SHP77 treated with DMSO at 0.1 percent for 48 hours (cell line): Measurements from ENCODE around the gene CEACAM7.
"Not testable (repeated sequence)": the region's sequence is repeated elsewhere in the genome, so short reads cannot be mapped to it uniquely, and the experiment has no call there.

Experiments
- DNase-seq: peaks from one replicate; lab custom pipeline; 2025; lab: John Stamatoyannopoulos, UW

CEACAM7 gene

DNA sequence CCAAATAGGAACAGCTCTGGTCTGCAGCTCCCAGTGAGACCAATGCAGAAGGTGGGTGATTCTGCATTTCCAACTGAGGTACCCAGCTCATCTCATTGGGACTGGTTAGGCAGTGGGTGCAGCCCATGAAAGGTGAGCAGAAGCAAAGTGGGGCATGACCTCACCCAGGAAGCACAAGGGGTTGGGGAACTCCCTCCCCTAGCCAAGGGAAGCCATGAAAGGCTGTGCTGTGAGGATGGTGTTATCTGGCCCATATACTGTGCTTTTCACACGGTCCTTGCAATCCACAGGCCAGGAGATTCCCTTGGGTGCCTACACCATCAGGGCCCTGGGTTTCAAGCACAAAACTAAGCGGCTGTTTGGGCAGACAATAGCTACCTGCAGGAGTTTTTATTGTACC lies 31.3 kb downstream of the CEACAM7 start:
- not testable (repeated sequence) for DNase-seq

DNA sequence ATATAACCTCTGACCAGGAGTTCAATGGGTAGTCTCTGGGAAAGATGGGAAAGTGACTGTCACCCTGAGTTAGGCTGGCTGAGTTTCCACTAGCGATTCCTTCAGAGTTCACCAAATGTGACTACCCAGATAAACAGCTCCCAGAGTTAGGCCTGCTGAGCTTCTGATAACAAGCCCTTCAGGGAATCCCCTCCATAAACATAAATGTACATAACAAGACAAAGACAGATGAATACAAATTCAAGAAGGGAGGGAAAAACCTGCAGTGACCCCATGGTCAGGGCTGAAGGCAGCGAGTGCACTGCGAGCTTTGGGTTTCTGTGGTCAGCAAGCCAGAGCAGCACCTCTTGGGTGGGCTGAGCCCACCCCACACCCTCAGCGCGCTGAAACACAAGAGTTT lies 35.8 kb downstream of the CEACAM7 start:
- no peak for DNase-seq

DNA sequence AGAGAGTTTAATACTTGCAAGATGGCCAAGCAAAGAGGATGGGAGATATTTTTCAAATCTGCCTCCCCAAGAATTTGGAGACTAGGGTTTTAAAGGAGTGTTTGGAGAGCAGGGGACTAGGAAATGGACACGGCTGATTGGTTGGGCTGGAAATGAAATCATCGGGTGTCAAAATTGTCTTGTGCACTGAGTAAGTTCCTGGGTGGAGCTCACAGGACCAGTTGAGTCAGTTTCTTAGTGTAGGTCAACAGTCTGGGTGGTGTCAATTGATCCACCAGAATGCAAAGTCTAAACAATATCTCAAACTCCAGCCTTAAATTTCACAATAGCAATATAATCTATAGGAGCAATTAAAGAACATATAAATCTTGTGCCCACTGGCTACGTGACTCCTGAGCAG lies 38.2 kb downstream of the CEACAM7 start:
- DNase-seq = no peak

DNA sequence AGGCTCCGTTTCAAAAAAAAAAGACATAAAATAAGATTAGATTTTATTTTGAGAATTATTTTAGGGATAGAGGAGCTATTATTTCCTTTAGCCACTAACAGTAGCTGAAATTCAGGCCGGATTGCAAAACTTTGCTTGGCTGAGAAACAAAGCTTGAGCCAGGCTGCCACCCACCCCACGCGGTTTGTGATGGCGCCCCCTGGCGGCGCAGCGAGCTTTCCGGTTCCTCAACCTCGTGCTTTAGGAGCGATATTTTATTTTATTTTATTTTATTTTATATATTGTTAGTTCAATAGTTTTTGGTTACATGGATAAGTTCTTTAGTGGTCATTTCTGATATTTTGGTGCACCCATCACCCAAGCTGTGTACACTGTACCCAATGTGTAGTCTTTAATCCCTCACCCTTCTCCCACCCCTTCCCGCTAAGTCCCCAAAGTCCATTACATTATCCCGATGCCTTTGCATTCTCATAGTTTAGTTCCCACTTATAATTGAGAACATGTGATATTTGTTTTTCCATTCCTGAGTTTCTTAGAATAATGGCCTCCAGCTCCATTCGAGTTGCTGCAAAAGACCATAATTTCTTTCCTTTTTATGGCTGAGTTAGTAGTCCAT lies 41.4 kb downstream of the CEACAM7 start:
- no peak for DNase-seq

DNA sequence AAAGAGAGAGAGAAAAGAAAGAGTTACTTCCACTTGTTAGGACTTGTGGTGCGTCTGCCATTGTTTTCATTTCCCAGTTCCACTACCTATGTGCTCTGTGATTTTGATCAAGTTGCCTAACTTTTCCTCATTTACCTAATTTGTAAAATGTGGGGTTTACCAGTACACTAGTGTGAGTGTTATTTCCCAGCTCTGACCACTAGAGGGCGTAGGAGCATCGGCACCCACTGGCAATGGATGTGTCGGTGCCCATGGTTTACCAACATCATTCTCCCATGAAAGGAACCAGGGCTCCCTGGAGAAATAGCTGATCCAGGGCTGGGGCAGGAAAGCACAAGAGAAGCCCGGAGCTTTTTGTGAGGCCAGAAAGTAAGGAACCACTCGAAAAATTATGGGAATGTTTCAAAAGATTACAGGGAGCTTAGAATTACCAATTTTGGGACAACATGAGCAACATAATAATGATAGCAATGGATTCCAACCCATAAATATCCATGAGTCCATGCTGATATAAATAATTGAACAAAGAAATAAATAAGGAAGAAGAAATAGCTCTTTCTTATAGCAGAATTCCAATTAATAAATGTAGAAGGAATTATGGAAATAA lies 46.1 kb downstream of the CEACAM7 start:
- no peak for DNase-seq

DNA sequence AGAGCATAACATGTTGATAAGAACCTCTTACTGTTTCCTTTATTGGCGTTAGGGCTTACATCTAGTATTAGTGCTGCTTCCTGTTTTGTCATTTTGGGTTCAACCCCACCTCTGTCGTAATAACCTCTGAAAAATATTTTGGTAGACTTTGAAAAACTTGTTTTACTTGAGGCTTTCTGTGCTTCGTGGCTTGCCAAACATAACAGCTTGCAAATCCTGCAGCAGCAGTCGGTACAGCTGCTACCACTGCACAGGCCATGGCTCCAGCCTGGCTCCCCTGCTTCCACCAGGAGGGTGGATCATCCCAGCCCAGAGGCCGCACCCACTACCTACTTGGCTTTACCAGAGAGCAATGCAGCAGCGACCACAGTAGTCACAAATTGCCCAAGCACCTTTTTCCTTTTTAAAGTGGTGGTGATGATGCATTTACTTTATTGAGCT lies 49.4 kb downstream of the CEACAM7 start:
- no peak for DNase-seq

DNA sequence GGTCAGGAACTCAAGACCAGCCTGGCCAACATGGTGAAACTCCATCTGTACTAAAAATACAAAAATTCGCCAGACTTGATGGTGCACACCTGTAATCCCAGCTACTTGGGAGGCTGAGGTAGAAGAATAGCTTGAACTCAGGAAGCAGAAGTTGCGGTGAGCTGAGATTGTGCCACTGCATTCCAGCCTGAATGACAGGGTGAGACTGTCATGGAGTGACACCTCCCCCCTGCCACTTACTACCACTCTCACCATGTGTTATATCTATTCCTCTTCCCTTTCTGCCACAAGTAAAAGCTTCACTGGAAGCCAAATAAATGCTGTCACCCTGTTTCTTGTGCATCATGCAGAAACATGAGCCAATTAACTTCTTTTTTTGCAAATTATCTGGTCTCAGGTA lies 50.6 kb downstream of the CEACAM7 start:
- no peak for DNase-seq

DNA sequence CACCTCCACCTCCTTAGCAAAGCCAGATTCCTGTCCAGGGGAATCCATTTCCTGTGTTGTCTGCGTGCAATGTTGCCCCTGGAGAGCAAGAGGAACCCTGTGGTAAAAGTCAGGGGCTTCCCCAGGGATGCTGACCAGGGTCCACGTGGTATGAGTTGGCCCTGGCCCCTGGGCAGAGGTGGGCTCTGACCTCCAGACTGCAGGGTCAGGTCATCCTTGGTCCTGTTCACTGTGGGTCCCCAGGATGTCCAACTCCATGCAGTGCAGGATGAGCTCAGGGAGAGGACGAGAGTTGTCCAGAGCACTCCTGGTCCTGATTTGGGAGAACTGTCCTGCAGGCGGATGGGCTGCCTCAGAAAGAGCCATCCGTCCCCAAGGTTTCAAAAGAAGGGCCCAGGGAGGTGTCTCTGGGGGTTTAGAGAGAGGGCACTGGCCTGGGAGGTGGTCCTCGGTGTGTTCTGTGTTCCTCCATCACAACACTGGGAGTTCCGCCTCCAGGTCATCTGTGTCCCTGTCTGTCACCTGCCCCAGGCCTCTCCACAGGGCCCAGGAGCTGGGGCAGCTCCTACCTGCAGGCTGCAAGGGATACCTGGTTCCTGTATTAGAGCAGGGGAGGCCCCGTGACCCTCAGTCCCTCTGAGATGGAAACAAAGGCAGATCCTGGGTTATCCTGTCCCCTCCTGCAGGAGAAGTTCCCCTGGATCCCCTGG lies 59.9 kb downstream of the CEACAM7 start:
- no peak for DNase-seq

DNA sequence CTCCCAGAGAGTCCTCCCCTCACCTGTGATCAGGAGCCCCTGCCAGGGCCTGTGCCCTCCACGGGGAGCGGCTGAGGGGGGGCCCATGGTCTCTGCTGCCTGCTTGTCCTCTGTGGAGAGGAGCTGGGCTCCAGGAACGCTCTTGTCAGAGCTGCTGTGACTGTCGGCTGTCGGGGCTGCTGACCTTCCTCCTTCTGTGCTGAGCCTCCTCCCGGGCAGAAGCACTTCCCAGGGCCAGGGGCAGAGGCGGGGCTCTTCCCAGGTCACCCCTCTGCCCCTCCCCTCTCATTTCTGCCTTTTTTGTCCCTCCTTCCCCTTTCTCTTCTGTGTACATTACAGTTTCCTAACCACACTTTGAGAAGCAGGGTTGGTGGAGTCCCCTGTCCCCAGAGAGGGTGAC lies 61.2 kb downstream of the CEACAM7 start, which contains the start of gene CEACAM4:
Gene CEACAM4, minus strand, starts transcription at position 198 of the 400 bp plus-strand sequence. Its CDS starts 111 bp downstream, at position 87.
- DNase-seq = no peak

DNA sequence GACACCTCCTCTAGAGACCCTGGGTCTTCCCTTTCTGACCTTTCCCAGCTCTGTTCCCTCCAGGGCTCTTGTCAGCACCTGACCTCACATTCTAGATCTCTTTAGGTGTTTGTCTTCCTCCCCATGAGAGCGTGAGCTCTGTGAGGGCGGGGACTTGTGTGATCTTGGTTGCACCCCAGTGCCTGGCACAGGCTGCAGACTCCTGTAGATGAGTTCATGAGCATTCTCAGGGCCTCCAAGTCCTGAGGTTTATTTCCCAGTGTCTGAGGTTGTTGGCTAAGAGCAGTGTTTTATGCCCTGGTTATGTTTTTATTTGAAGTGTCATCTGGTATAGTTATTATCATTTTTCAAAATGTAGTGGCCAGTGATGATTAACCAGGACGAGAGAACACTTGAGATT lies 61.8 kb downstream of the CEACAM7 start:
- no peak for DNase-seq

DNA sequence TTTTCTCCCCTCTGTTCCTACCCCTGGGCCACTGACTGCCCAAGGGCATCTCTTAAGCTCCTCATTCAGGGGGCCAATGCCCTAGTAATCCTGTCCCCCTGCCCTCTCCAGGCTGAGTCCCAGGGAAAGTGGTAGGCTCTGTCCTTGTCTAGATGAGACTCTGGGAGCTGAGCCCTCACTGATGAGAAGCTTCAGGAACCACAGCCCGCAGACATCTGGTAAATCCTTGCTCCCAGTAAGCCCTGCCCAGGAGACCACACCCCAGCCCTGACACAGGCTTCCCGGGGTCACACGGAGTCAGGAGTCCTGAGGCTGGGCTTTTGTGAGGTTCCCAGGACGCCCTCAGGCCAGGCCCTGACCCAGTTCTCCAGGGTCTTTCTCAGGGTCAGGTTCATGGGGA lies 63.1 kb downstream of the CEACAM7 start:
- DNase-seq = no peak

DNA sequence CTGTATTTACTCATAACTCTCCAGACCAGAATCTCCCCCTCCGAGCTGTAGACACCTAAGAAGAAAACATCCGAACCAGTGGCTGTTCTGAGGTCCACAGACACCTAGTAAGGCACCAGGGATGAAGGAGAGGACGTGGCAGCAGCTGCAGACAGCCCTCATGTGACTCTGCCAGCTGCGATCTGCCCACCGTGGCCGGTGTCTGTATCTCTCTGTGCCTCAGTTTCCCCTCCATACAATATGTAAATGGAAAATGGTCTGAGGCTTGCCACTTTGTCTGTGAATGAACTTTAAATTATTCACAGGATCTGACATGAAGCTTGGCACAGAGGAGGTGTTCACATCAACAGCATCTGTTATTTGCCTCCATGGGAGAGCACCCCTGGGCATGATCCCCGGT lies 63.6 kb downstream of the CEACAM7 start:
- DNase-seq = no peak

DNA sequence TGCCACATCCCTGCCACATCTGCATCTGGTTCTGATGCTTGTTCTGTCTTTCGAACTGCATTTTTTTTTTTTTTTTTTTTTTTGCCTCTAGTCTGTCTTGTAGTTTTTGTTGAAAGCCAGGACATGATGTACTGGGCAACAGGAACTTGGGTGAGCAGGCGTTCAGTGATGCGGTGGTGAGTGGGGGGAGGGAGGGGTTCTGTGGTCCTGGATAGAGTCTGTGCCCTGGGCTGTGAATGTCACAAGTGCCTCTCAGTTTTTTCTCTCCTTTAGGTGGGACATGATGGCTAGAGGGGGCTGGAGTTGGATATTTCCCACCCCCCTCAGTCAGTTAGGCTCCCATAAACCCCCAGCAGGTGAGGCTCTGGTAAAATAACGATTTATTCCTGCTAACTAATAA lies 64.7 kb downstream of the CEACAM7 start:
- DNase-seq = no peak
